C4-2B (cell line): ENCODE data around the gene TTLL5.

ENCODE experiments used
- ZFX ChIP-seq: fragments of 450-650 bp; IDR thresholded peaks from 2 replicates; pipeline ENCODE4 v1.6.1; 2017
- TF ChIP-seq, protein P1 (sequence below): fragments of 450-650 bp; conservative IDR thresholded peaks from 2 replicates; pipeline ENCODE4 v1.5.1; 2017; ENCODE audit warnings: mild to moderate bottlenecking

DNA sequence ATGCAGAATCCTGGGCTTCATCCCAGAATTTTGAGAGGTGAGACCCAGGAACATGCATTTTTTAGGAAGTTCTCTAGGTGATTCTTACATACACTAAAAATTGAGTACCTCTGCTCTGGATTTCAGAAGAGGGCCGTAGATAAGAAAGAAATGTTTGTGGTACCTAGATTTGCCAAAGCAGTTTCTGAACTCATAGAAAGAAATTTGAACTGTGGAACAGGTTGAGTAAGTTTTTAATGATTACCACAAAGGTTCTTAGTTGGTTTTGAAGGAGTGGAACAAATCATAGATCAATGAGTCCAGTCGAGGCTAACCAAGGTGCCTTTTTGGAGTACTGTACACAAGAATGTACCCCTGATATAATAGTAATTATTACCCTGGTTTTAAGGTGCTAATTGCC lies 24.9 kb downstream of the TTLL5 start:
- TF ChIP-seq, protein P1, sequence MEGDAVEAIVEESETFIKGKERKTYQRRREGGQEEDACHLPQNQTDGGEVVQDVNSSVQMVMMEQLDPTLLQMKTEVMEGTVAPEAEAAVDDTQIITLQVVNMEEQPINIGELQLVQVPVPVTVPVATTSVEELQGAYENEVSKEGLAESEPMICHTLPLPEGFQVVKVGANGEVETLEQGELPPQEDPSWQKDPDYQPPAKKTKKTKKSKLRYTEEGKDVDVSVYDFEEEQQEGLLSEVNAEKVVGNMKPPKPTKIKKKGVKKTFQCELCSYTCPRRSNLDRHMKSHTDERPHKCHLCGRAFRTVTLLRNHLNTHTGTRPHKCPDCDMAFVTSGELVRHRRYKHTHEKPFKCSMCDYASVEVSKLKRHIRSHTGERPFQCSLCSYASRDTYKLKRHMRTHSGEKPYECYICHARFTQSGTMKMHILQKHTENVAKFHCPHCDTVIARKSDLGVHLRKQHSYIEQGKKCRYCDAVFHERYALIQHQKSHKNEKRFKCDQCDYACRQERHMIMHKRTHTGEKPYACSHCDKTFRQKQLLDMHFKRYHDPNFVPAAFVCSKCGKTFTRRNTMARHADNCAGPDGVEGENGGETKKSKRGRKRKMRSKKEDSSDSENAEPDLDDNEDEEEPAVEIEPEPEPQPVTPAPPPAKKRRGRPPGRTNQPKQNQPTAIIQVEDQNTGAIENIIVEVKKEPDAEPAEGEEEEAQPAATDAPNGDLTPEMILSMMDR = no peak
- TF ChIP-seq ZFX = no peak
